K562 (cell line): ENCODE results near the gene CRYBB1. TPM values are rescaled to one million over a fixed set of nuclear protein-coding genes. Genes with fewer than 3 reads are reported as not detected.

Source experiments
- ARHGAP35 ChIP-seq: fragments of 450-650 bp; IDR thresholded peaks from 2 replicates; pipeline ENCODE4 v1.6.1; 2018; ENCODE audit not compliant: partially characterized antibody
- CBX3 ChIP-seq, 2 experiments: IDR thresholded peaks; 1 replicate in 1 of 2; 2 replicates in 1 of 2; pipeline ENCODE4 v1.6.1; 2012; ENCODE audit warnings: inconsistent platforms in 2 of 2, low read length in 2 of 2, borderline replicate concordance in 1 of 2, control low read depth in 1 of 2
- CCAR2 ChIP-seq: fragments of 200-400 bp; formaldehyde crosslinking; IDR thresholded peaks from 2 replicates; pipeline ENCODE4 v1.6.1; 2017; ENCODE audit warnings: mild to moderate bottlenecking, low read depth, low read length
- CREM ChIP-seq: IDR thresholded peaks from 2 replicates; pipeline ENCODE4 v1.6.1; 2014; ENCODE audit warnings: antibody characterized with exemption, low read depth
- DACH1 ChIP-seq: fragments of 450-650 bp; IDR thresholded peaks from 2 replicates; pipeline ENCODE4 v1.6.1; 2018; ENCODE audit not compliant: partially characterized antibody
- E2F8 ChIP-seq: fragments of 450-650 bp; IDR thresholded peaks from 2 replicates; pipeline ENCODE4 v1.7.1; 2018; ENCODE audit warnings: mild to moderate bottlenecking, low read depth; ENCODE audit not compliant: partially characterized antibody
- EP300 ChIP-seq: IDR thresholded peaks from 2 replicates; pipeline ENCODE4 v1.6.1; 2012; ENCODE audit warnings: low read length, improper control_type of control experiment
- EP400 ChIP-seq: fragments of 450-650 bp; IDR thresholded peaks from 2 replicates; pipeline ENCODE4 v1.6.1; 2017; ENCODE audit warnings: antibody characterized with exemption, mild to moderate bottlenecking, moderate library complexity
- ESRRA ChIP-seq: fragments of 450-650 bp; IDR thresholded peaks from 2 replicates; pipeline ENCODE4 v1.6.1; 2014; ENCODE audit warnings: low read depth, mild to moderate bottlenecking, moderate library complexity, borderline replicate concordance
- FIP1L1 ChIP-seq: fragments of 200-400 bp; formaldehyde crosslinking; IDR thresholded peaks from 2 replicates; pipeline ENCODE4 v1.6.1; 2018; ENCODE audit warnings: mild to moderate bottlenecking, low read depth, low read length; ENCODE audit not compliant: poor library complexity, severe bottlenecking
- FOXJ3 ChIP-seq: sonication (generic); formaldehyde crosslinking; IDR thresholded peaks from 2 replicates; pipeline ENCODE4 v1.4.0; 2020; ENCODE audit warnings: mild to moderate bottlenecking, missing genetic modification reagents
- FOXP1 ChIP-seq: sonication (generic); formaldehyde crosslinking; IDR thresholded peaks from 2 replicates; pipeline ENCODE4 v1.8.0; 2022; ENCODE audit warnings: mild to moderate bottlenecking, missing genetic modification reagents
- KDM5B ChIP-seq: fragments of 200-600 bp; sonication (generic); IDR thresholded peaks from 2 replicates; pipeline ENCODE4 v1.6.1; 2012; ENCODE audit warnings: low read depth, mild to moderate bottlenecking, moderate library complexity, low read length, control low read depth, inconsistent platforms; ENCODE audit not compliant: insufficient replicate concordance
- MBD2 ChIP-seq: sonication (generic); IDR thresholded peaks from 2 replicates; pipeline ENCODE4 v1.6.1; 2016; ENCODE audit warnings: low read depth, borderline replicate concordance
- MCM3 ChIP-seq: fragments of 450-650 bp; IDR thresholded peaks from 2 replicates; pipeline ENCODE4 v1.6.1; 2016
- NELFE ChIP-seq: IDR thresholded peaks from 2 replicates; pipeline ENCODE4 v1.6.1; 2011; ENCODE audit warnings: mild to moderate bottlenecking; ENCODE audit not compliant: insufficient read depth, insufficient read length
- NFIX ChIP-seq: fragments of 250-450 bp; sonication (Bioruptor Pico); IDR thresholded peaks from 2 replicates; pipeline ENCODE4 v1.4.0; 2020; ENCODE audit warnings: low read depth, mild to moderate bottlenecking, moderate library complexity
- RERE ChIP-seq: sonication (generic); formaldehyde crosslinking; IDR thresholded peaks from 2 replicates; pipeline ENCODE4 v1.8.0; 2023; ENCODE audit warnings: missing genetic modification reagents, mild to moderate bottlenecking, borderline replicate concordance
- SRSF9 ChIP-seq: fragments of 200-400 bp; formaldehyde crosslinking; IDR thresholded peaks from 2 replicates; pipeline ENCODE4 v1.6.1; 2017; ENCODE audit warnings: low read depth, low read length, borderline replicate concordance
- ZNF586 ChIP-seq: fragments of 450-650 bp; formaldehyde crosslinking; conservative IDR thresholded peaks from 2 replicates; pipeline ENCODE4 v1.4.0; 2020; ENCODE audit warnings: mild to moderate bottlenecking, moderate library complexity
- ZNF707 ChIP-seq: fragments of 250-450 bp; sonication (Bioruptor Pico); conservative IDR thresholded peaks from 2 replicates; pipeline ENCODE4 v1.8.0; 2022; ENCODE audit warnings: inconsistent platforms, mild to moderate bottlenecking, moderate library complexity
- polyA plus RNA-seq, 8 experiments: library from polyadenylated mRNA; depleted of rRNA in 4 of 8; stranded (reverse) in 5 of 8; unstranded in 3 of 8; fragments of >200 nt; fragmentation: Nextera tagmentation in 2 of 8; fragmentation: Illumina TruSeq in 1 of 8; extraction: Ambion mirVana in 2 of 8; extraction: Trizol in 1 of 8; gene quantifications; 2 replicates each; pipeline versions ENCODE4 v1.2.1 to v1.2.3, GENCODE V29; 2011 to 2014; ENCODE audit warnings: inconsistent platforms in 1 of 8, missing spikeins in 1 of 8
- total RNA-seq, 7 experiments: library from RNA; depleted of rRNA in 6 of 7; stranded (reverse); fragments of >200 nt in 6 of 7; fragmentation: Illumina TruSeq in 2 of 7; extraction: Trizol in 2 of 7; gene quantifications; 2 replicates each; pipeline versions ENCODE4 v1.2.1 to v1.2.3, GENCODE V29; 2011 to 2021; ENCODE audit warnings: low replicate concordance in 1 of 7

Gene CRYBB1
- total and polyA plus RNA-seq, 9 of the 15 experiments (the other 6 are each of a cell fraction or from before 2014, with no cell fraction given) = 0.16 to 0.45 (median 0.33) TPM; not detected in 2

- no peak for TF ChIP-seq E2F8
- TF ChIP-seq EP400 = peak; percentile 29; the same call in 1 of the 2 replicates
- no peak for TF ChIP-seq NFIX (CRISPR knock-in tag)
- TF ChIP-seq SRSF9 = no peak
- TF ChIP-seq CREM = no peak
- TF ChIP-seq ARHGAP35 = no peak
- no peak for TF ChIP-seq EP300
- no peak for TF ChIP-seq CCAR2
- no peak for TF ChIP-seq KDM5B
- no peak for TF ChIP-seq ESRRA
- no peak for TF ChIP-seq FOXP1 (CRISPR knock-in tag)
- peak; percentile 13 for TF ChIP-seq DACH1
- no peak for TF ChIP-seq CBX3 (IDR thresholded peaks at IDR 0.05; ENCODE audit: borderline replicate concordance in 1 of 2, low read length in 2 of 2)
- no peak for TF ChIP-seq ZNF586 (CRISPR knock-in tag)
- no peak for TF ChIP-seq RERE (CRISPR knock-in tag)
- TF ChIP-seq FIP1L1 = no peak
- no peak for TF ChIP-seq MBD2
- no peak for TF ChIP-seq MCM3
- no peak for TF ChIP-seq ZNF707 (CRISPR knock-in tag)
- TF ChIP-seq NELFE = no peak
- no peak for TF ChIP-seq FOXJ3 (CRISPR knock-in tag)
These were observed at the start of gene CRYBB1 (continued) for GRCh38 chr22:26617271-26618199.
